NCI-H2107 treated with DMSO at 0.1 percent for 48 hours (cell line): ENCODE measurements around the gene ARMC8.

Experiments
- DNase-seq: peaks from one replicate; lab custom pipeline; 2025; ENCODE audit not compliant: unreplicated experiment; lab: John Stamatoyannopoulos, UW

The ARMC8 gene

DNA sequence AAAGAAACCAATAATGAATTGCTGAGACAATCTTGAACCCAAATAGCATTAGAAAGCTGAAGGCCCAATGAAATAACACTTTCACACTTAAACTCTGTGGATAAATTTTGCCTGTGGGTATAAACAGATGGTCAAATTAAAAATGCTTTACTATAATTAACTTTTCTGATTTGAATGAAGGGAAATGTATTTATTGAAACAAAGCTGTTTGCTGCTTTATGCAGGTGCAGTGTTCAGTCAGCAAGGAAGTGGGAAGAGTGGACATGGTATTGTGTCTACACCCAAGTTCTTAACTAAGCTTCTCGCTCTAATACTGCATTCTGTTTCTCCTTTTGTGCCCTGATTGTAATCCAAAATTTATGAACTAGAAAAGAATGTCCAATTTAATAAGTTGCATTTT, 110.8 kb downstream of the ARMC8 start:
- no peak for DNase-seq

DNA sequence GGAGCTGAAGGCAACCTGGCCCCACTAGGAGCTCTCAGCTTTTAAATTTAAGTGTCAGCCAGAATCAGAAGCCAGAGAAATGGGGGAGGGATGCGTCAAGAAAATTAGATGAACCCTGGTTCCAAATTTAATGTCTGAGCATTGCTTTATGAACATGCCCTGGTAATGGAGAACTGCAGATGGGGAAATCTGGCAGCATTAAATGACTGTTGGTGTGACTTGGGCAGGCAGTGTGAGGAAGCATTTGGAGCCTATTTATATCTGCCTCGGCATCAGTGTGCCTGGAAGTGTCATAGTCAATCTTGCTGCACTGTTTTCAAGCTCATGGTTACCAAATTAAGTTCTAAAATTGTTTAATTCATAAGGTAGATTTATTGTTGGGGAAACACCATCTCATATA, 113.5 kb downstream of the ARMC8 start:
- DNase-seq = no peak

- no peak for DNase-seq
These were observed 116.4 kb downstream of the ARMC8 start for GRCh38 chr3:138303474-138303873.

DNA sequence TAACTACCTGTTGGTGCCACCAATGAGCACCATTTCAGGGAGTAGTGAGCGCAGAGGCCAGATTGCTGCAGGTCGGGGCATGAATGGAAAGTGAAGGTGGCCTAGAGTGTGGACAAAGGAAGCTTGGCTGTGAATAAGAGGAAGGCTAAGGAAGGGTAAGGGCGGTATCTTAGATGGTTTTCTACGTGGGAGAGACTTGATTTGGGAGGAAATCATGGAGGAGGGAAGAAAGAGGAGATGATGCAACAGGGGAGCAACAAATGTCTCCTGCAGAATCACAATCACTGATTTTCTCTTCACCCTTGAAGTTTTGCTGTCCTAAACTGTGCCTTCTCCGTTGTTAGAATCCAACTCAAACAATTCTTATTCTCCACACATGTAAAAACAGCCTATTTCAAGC, 120.8 kb downstream of the ARMC8 start:
- no peak for DNase-seq

DNA sequence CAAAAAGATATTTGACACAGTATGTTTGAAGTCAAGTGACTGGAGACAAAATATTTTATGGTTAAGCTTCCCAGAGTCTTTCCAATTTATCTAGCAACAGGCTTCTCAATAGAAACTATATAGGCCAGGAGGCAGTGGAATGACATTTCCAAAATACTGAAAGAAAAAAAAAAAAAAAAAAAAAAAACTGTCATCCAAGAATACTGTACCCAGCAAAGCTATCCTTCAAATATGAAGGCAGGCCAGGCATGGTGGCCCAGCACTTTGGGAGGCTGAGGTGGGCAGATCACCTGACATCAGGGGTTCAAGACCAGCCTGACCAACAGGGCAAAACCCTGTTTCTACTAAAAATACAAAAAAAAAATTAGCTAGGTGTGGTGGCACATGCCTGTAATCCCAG, 121.7 kb downstream of the ARMC8 start:
- DNase-seq = no peak

- DNase-seq = no peak
These were observed 123.4 kb downstream of the ARMC8 start for GRCh38 chr3:138310494-138310893.

- DNase-seq = no peak
These were observed 127.7 kb downstream of the ARMC8 start for GRCh38 chr3:138314751-138315150.

DNA sequence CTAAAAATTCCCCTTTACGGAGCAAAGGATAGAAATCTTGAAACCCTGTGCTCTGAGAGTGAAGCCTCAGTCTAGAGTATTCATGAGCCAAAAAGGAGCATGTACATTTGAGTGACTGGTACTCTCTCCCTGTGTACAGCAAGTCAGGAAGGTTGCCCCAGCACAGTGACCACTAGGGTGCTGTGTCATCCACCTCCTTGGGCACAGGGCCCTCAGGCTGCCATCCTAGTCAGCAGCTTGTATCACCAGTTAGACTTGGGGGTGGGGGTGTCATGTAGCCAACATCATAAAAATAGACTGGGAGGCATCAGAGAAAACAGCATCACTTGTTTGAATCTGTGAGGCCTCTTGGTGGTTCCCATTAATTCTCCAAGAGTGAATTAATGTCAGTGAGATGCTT, 130.6 kb downstream of the ARMC8 start:
- DNase-seq = no peak

- no peak for DNase-seq
These were observed 136.9 kb downstream of the ARMC8 start for GRCh38 chr3:138323971-138324370.

- DNase-seq = no peak
These were observed 138.9 kb downstream of the ARMC8 start for GRCh38 chr3:138325990-138326389.

GRCh38 chr3:138326866-138327595, 139.9 kb downstream of the ARMC8 start:
- no peak for DNase-seq

DNA sequence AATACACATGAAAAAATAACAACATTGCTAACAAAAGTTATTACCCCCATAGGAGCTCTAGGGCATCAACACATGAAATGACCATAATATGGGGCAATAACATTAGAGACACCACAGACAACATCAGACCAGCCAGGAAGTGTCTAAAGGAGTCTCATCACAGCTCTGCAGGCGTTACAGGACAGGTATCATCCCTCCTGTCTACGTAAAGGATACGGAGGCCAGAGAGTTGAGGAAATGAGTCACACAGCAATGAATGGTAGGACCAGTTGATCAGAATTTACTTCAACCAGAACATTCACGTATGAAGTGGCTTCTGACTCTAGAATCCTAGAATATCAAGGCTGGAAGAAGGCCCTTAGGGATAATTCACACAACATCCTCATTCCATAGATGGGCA, 140.7 kb downstream of the ARMC8 start:
- DNase-seq = no peak

GRCh38 chr3:138328341-138328740, 141.2 kb downstream of the ARMC8 start:
- DNase-seq = no peak

- DNase-seq = peak; percentile 78
These were observed 142.3 kb downstream of the ARMC8 start, which contains the start of gene NME9 for GRCh38 chr3:138329127-138329983. TSS of gene NME9 (minus strand) at chr3:138329851. CDS start at chr3:138329335, 516 bp downstream.

DNA sequence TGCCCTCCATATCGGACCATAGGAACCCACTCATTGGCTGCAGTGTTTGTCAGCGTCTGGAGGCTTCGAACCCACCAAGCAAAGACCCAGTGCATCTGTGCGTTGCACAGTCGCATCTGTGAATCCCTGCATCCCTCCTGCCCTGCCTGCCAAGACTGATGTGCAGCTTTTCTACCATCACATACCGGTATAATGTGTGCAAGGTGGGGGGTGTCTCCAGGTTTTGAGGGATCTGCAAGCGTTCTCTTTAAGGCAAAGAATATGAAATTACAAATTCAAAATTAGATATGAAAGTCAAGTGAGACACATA, 142.8 kb downstream of the ARMC8 start:
- no peak for DNase-seq

DNA sequence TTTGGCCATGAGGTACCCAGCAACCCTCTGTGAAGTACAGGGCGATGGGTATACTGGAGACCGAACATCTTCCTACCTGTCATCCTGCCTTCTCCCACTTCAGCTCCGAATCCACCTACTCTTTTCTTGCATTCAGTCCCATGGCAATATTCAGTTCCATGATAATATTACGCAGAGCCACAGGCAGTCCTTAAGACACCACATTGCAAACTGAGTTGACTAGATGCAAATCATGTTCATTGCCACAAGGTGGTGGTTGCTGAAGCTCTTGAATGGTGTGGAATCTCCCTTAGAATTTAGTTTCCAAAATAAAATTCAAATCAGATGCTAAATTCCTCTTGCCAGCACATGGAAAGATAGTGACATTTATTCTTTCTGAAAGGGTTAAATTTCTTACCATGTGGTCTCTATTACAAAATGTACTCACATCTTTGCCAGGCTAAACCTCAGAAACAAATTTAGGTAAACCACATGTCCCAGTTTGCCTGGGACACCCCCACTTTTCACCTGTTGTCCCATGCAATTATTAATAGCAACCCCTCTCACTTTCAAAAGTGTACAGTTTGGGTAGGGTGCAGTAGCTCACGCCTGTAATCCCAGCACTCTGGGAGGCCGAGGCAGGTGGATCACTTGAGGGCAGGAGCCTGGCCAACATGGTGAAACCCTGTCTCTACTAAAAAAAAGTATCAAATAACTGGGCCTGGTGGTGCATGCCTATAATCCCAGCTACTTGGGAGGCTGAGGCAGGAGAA, 144.2 kb downstream of the ARMC8 start:
- no peak for DNase-seq

DNA sequence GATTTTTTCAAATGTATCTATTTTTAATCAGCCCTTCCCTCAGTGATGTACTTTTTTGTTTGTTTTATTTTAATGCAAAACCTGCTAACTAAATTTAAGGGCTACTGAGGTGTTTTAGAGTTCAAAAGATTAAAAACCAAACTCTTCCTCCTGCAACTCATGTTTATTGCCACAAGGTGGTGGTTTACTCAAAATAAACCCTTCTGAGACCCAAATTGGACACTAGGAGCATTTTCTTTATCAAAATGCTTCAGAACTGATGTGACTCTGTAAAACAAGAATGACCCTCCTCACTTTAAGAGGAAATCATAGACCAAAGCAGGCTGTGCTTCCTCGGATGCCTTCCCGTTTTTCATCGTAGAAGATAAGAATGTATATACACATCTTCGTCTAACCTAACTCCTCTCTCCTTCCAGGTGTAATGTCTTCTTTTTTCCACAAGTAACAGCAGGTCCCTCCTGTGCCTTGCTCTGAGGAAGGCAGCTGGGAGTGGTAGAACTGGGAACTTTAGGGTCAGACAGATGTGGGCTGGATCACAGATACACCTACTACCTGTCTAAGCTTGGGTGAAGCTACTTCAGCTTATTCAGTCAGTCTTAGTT, 145.5 kb downstream of the ARMC8 start:
- DNase-seq = peak; percentile 32

GRCh38 chr3:138334608-138335007, 147.5 kb downstream of the ARMC8 start:
- DNase-seq = no peak

- DNase-seq = no peak
These were observed 149.4 kb downstream of the ARMC8 start for GRCh38 chr3:138336454-138336999.

DNA sequence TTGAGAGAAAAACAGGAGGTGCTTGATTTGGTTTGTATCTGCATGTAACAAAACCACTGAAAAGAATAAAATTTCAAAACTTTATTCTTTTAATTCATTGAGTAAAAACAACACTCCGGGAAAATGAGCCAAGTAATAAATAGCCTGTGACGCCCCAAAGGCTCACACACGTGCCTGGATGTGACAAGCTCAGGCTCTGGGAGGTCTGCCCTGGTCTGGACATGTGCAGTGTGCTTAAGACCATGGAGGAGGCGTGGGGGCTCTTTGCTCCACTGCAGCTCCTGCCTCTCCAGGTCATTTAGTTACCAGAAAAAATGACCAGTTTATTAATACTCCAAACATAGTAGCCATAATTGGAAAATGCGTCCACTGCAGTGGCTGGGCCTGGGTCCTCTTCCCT, 151.1 kb downstream of the ARMC8 start:
- no peak for DNase-seq

- DNase-seq = no peak
These were observed 151.7 kb downstream of the ARMC8 start for GRCh38 chr3:138338811-138339210.
